ENCODE data around the gene PRSS50. TPM values are rescaled to one million over a fixed set of nuclear protein-coding genes. Genes with fewer than 3 reads are reported as not detected.
"Not testable (repeated sequence)": the region's sequence is repeated elsewhere in the genome, so short reads cannot be mapped to it uniquely, and the experiment has no call there.

Gene PRSS50
- total RNA-seq, 1 donor: not detected

DNA sequence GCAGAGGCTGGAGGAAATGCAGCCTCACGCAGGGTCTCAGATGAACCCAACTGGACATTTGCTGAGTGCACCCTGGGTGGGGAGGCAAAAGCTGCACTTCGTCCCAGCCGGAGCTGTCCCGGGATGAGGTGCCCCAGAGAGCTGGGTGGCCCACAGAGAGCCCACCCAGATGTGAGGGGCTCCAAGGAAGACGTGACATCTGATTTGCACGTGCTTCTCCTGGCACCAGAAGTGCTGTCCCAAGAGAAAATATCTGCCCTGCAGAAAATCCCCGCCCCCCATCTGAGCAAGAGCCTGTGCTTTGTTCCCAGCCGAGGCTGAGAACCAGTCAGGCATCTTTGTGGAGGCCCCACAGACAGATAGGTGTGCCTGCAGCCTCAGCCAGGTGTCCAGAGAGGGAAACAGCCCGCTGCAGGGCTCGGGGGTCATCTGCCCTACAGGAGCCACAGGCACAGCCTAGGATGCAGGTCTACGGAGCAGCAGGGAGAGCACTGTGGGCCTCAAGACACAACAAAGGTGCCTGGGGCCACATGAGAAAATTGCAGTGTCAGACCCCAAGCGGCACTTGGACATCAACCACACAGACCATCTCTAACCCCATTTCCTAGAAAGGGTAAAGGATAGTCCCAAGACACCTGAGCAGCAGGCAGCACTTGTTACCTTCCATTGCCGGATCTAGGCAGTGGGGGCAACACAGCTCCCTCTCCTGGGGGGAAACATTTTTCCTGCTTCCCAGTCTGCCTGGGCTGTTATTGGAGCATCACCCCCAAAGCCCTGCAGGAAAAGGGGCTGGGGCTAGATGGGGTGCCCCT is 10.7 kb downstream of the PRSS50 start:
- H3K27me3 ChIP-seq (ENCODE audit: insufficient read depth, low read length): peaks cover 5% of the 10 kb centered on the region
- H3K4me3 ChIP-seq (ENCODE audit: low read length): no peak overlapping the region
- no peaks in the 10 kb centered on the region for H3K4me1 ChIP-seq (ENCODE audit: insufficient read depth, low read length)
- no peaks in the 10 kb centered on the region for H3K9me3 ChIP-seq (ENCODE audit: low read depth, low read length)

DNA sequence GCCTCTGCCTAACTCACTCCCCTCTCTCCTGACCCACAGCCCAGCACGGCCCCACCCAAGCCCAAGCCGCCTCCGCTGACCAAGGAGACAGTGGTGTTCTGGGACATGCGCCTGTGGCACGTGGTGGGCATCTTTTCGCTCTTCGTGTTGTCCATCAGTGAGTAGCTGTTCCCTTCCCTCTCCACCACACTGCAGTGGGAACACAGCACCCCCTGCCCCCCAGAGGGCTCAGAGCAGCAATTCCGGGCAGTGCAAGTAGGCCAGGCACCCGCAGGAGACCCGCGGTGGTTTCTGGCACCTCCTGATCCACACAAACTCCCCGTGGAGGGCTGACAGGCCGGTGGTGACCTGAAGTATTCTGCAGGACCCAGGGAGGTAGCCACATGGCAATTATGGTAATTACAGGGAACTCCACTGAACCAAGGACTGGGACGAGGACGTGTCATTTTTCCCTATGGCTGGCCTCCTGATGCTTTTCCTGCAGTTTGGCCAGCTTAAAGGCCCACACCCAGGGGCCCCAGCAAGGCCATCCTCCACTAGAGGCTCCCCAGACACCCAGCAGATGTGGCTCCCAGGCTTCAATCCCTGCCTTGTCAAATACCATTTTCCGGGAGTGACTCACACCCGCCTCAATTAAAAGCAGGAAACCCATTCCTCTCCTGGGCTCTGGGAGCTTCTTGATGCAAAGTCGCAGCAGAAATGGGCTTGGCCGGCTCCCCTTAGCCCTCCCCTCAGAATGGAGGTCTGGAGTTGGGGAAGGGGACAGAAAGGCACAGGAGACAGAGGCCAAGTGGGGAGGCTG is 11.7 kb downstream of the PRSS50 start:
- Histone ChIP-seq H3K4me1 (ENCODE audit: insufficient read depth, low read length) (peaks cover 7% of the 10 kb centered on the region), H3K27me3 (ENCODE audit: insufficient read depth, low read length) (peaks cover 11% of the 10 kb centered on the region), H3K9me3 (ENCODE audit: low read depth, low read length) (no peaks in the 10 kb centered on the region), H3K4me3 (ENCODE audit: low read length) (no peak overlapping the region)

DNA sequence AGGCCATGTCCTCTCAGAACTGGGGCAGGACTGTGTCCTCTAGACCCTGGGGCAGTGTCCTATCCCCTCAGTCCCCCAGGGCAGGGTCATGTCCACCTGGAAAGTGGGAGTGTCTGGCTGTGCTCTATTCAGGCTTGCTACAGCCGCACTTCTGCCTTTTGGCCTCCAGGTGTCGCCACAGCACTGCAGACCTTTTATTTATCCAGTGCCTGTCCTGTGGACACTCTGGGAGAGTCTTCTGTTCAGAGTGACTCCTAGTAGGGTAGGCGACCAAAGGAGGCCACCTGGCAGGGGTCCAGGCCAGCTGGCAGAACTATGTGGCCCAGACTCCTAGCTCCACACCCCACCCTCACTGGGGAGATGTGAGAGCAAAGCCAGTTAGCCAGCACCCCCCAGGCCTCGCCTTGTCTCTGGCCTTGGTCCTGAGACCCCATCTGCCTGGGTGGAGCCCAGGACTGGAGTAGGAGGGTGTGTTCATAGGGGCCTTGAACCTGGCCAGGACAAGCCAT is 12.6 kb downstream of the PRSS50 start:
- Histone ChIP-seq H3K27me3 (ENCODE audit: insufficient read depth, low read length) (peaks cover 11% of the 10 kb centered on the region), H3K9me3 (ENCODE audit: low read depth, low read length) (no peaks in the 10 kb centered on the region), H3K4me3 (ENCODE audit: low read length) (no peak overlapping the region), H3K4me1 (ENCODE audit: insufficient read depth, low read length) (peaks cover 15% of the 10 kb centered on the region)

DNA sequence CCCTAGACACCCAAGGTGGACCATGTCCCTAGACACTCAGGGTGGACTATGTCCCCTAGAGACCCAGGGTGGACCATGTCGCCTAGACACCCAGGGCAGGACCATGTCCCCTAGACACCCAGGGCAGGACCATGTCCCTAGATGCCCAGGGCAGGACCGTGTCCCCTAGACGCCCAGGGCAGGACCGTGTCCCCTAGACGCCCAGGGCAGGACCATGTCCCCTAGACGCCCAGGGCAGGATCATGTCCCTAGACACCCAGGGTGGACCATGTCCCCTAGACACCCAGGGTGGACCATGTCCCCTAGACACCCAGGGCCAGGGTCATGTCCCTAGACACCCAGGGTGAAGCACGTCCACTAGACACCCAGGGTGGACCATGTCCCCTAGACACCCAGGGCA is 13.3 kb downstream of the PRSS50 start:
- H3K27me3 ChIP-seq (ENCODE audit: insufficient read depth, low read length): peaks cover 11% of the 10 kb centered on the region
- H3K9me3 ChIP-seq (ENCODE audit: low read depth, low read length); H3K4me3 ChIP-seq (ENCODE audit: low read length): not testable (repeated sequence)
- peaks cover 23% of the 10 kb centered on the region for H3K4me1 ChIP-seq (ENCODE audit: insufficient read depth, low read length)

DNA sequence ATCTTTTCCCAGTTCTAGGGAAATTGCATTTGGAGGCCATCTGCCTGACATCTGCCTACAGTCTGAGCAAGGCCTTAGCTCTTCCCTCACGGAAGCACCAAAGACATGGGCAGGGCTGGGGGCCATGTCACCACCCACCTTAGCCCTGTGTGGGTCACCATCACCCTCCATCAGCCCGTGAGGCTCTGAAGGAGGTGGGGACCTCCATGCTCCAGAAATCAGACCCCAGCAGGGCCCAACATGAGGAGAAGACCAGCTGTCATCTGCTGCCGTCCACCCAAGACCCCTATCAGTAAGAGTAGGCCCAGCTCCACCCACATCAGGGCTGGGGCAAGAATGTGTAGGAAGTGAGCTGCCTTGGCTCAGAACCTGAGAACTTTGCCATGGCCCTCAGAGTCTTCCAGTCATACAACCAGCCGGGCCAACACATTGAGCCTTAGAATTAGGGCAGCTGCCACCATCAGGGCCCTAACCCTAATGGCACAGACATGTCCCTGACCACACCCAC is 14.6 kb downstream of the PRSS50 start:
- H3K4me1 ChIP-seq (ENCODE audit: insufficient read depth, low read length): peaks cover 27% of the 10 kb centered on the region
- peaks cover 11% of the 10 kb centered on the region for H3K27me3 ChIP-seq (ENCODE audit: insufficient read depth, low read length)
- no peaks in the 10 kb centered on the region for H3K9me3 ChIP-seq (ENCODE audit: low read depth, low read length)
- H3K4me3 ChIP-seq (ENCODE audit: low read length): no peak overlapping the region

DNA sequence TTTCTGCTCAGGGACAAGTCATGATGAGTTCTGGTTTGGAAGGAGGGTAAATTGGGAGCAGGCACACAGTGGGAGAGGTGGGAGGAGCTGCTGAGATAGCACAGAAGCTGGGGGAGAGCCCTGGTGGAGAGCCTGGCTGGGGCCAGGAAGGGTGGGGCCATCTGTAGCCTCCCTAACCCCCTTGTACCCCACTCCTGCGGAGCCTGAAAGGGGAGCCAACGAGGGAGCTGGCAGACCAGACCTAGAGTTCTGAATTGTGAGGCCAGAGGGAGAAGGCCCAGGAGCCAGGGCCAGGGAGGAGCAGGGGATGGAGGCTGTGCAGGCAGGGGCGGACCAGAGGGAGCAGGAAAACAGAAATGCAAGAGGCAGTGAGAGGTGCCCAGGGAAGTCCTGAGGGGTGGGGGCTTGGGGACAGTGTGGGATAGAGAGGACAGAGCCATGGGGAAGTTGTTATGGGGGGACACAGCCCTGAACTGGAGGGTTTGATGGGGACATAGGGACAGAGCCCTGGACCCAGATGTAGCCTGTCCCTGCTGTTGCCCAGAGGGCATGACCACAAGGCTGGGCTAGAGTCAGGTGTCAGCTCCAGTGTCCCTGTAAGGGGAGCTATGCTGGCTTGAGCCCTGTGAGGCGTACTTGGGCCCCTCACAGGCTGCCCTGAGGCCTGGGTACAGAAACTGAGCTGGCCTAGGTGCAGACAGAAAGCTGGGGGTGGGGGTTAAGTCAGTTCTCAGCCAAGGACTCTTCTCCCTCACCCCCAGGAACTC is 15.2 kb downstream of the PRSS50 start:
- Histone ChIP-seq H3K27me3 (ENCODE audit: insufficient read depth, low read length) (peaks cover 11% of the 10 kb centered on the region), H3K9me3 (ENCODE audit: low read depth, low read length) (no peaks in the 10 kb centered on the region), H3K4me3 (ENCODE audit: low read length) (no peak overlapping the region), H3K4me1 (ENCODE audit: insufficient read depth, low read length) (peaks cover 27% of the 10 kb centered on the region)

DNA sequence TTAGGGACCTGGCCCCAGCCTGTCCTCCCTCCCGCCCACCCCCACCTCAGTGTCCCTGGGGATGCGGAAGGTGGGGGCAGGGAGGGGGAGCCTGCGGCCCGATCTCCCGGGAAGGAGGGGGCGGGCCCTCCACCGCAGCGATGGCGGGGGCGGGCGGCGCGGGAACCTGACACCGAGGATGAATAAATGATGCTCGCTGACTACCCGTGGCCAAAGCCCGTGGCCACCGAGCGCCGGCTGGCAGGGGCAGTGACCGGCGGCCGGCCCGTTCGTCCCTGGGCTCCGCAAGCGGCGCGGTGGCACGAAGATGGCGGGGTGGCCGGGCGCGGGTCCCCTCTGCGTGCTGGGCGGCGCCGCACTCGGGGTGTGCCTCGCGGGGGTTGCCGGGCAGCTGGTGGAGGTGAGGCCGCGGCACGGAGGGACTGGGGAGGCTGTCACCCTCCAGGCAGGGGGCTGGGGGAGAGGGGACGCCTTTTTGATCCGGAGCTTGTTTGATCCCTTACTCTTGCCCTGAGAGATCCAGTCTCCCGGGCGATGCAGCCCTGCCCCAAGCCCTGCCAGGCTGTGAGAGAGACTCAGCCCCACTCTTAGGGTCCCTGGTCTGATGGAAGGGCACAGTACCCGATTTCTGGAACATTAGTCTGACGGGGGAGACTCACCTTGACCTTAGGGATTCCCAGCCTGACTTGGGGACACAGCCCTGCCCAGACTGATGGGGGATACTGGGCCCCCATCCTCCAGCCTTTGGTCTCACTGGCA is 16.3 kb downstream of the PRSS50 start, which contains the start of gene TMIE:
Gene TMIE, plus strand, starts transcription at position 212 of the 759 bp plus-strand sequence. Its CDS starts 96 bp downstream, at position 308.
- H3K4me3 ChIP-seq (ENCODE audit: low read length): no peak within 1 kb of the TSS
- peaks cover 11% of the 10 kb centered on the region for H3K27me3 ChIP-seq (ENCODE audit: insufficient read depth, low read length)
- H3K4me1 ChIP-seq (ENCODE audit: insufficient read depth, low read length): peaks cover 32% of the 10 kb centered on the region
- H3K9me3 ChIP-seq (ENCODE audit: low read depth, low read length): no peaks in the 10 kb centered on the region

DNA sequence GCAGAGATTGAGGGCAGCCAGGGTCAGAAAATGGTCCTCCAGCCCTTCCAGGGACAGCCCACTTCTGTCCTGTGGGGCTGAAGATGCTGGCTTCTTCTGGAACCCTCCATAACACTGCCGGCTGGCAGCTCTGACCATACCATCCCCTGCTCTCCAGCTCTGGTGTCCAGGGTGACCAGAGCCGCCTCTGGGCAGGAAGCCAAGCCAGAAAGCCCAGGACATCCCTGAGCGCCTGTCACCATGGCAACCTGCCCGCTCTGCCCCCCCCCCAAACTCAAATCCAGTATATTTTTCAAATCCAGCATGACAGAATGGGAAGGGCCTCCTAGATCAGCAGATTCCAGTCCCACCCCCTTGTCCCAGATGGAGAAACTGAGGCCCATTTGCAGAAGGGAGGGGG is 16.9 kb downstream of the PRSS50 start:
- peaks cover 38% of the 10 kb centered on the region for H3K4me1 ChIP-seq (ENCODE audit: insufficient read depth, low read length)
- no peak overlapping the region for H3K4me3 ChIP-seq (ENCODE audit: low read length)
- H3K27me3 ChIP-seq (ENCODE audit: insufficient read depth, low read length): peaks cover 11% of the 10 kb centered on the region
- no peaks in the 10 kb centered on the region for H3K9me3 ChIP-seq (ENCODE audit: low read depth, low read length)

DNA sequence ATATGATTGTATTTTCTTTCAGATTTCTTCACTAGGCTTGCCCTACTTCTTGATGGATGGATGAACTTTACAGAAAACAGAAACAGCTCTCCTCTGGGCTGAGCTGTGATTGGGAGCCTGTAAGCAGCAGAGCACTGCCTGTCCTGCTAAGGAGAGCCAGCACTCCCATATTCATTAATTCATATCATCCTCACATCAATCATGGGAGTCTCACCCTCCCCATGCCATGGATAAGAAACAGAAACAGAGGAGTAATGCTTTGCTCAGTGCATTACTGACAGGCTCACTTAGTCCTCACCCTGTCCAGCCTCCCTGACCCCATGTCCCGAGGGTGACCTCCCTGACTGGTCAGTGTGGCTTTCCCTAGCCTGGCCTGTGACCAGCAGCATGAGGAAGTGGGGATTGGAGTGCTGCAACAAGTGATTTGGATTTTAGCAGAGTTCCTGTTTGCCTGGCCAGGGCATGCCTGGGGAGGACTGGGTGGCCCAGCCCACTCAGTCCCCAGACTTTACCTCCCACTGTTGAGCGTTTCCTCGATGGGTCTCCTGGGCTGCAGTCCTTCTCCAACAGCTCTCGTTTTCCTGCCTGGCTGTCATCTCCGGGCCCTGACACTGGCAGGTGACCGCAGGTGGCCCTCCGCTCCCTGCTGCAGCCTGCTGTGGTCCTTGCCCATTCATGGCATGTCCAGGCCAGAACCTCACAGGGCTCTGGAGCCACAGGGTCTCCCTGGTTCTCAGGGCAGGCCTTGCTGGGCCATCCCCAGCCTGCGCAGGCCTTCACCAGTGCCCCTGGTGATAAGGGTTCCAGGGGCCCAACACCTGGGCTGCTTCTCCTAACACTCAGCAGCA is 17.8 kb downstream of the PRSS50 start:
- Histone ChIP-seq H3K4me3 (ENCODE audit: low read length) (no peak overlapping the region), H3K4me1 (ENCODE audit: insufficient read depth, low read length) (peaks cover 47% of the 10 kb centered on the region), H3K27me3 (ENCODE audit: insufficient read depth, low read length) (peaks cover 11% of the 10 kb centered on the region)

DNA sequence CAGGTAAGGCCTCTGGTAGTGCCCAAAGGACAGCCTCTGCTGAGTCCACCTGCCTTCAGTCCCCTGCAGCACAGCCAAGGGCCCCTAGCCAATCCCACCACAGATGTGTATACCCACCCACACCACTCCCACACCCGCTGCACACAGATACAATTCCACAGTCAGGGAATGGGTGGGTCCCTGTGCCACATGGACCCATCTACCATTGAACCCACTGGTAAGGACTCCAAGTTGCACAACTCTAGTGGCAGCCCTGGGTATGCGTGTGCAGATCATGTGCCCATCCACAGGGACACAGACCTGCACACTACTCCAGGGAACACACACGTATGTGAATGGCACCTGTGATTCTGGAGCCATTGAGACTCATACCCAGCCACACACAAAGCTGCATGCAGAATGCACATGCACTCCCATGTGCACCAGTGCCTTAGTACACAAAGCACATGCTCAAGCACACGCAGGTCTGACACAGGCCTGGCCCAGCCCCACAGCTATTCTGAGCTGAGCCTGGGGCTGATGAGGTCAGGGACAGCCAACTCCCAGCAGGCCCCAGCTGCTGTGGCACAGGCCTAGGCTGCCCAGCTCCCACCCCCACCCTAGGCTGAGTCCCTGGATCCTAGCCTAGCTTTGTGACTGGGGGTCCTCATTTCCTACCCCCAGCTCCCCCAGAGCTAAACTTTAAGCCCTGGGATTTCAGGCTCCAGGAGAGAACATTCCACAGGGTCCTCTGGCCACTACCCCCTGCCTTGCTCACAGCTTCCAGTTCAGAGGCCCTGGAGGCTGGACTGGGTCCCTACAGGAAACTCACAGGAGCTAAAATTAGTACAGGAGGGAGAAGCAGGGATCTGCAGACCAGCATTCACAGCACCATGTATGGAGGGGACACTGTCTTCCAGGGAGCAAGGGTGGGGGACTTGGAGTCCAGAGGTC is 21.4 kb downstream of the PRSS50 start:
- Histone ChIP-seq H3K4me3 (ENCODE audit: low read length) (no peak overlapping the region), H3K4me1 (ENCODE audit: insufficient read depth, low read length) (peaks cover 70% of the 10 kb centered on the region), H3K9me3 (ENCODE audit: low read depth, low read length) (no peaks in the 10 kb centered on the region), H3K27me3 (ENCODE audit: insufficient read depth, low read length) (peaks cover 4% of the 10 kb centered on the region)

More for the DNA sequence above, 17.8 kb downstream of the PRSS50 start:
- H3K9me3 ChIP-seq (ENCODE audit: low read depth, low read length): no peaks in the 10 kb centered on the region

DNA sequence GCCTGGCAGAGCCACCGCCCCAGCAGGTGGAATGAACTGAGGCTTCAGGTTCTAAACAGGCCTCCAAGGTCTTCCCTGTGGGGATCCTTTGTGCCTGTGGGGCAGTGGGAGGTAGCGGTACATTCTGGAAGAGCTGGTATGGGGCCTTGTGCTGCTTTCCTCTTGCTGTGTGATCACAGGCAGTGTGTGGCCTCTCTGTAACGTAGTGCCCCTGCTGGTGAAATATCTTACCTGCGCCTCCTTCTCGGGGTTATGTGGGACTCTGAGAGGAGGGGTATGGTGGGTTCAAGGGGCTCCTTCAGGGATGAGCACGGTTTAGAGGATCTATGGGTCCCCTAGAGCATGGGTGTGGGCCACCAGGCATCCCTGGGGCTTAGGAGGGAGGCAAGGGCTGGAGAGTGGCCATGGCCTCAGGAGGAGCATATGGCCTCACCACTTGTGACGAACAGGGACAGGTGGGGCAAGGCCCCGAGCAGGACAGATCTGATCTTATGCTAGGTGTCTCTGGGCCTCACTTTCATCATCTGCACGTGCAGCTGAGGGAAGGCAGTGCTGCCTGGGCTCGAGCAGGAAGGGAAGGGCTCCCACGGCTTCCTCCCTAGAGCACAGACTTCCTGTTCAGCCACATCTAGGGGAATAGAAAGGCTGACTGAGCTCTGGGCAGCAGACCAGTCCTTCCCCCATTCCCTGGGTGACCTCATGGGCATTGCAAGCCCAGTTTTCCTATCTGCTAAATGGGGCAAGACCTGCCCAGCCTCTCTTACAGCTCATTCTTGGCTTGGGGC is 22.3 kb downstream of the PRSS50 start:
- Histone ChIP-seq H3K4me1 (ENCODE audit: insufficient read depth, low read length) (peaks cover 72% of the 10 kb centered on the region), H3K27me3 (ENCODE audit: insufficient read depth, low read length) (peaks cover 4% of the 10 kb centered on the region), H3K4me3 (ENCODE audit: low read length) (no peak overlapping the region), H3K9me3 (ENCODE audit: low read depth, low read length) (no peaks in the 10 kb centered on the region)

DNA sequence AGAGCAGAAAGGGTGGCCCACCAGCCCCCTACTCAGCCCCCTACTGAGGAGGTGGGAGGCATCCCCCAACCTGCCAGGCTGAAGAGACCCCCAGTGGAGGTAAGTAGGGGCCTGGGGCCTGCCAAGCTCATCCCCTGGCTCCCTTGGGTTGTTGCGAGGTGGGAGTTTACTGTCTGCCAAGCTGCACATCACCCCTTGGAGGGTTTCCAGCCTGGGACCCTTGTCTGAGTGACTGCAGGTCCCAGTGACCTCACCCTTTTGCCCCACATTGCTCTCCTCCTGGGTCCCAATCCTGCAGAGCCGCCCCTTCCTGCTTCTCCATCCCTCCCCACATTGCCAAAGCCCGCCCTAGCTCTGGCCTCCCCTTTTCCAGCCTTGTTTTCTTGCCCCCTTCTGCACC is 23.1 kb downstream of the PRSS50 start:
- Histone ChIP-seq H3K4me1 (ENCODE audit: insufficient read depth, low read length) (peaks cover 65% of the 10 kb centered on the region), H3K4me3 (ENCODE audit: low read length) (no peak overlapping the region), H3K9me3 (ENCODE audit: low read depth, low read length) (no peaks in the 10 kb centered on the region), H3K27me3 (ENCODE audit: insufficient read depth, low read length) (peaks cover 4% of the 10 kb centered on the region)

Measured in mononuclear cell (primary cell).